Esophagus muscularis mucosa (tissue), 4 donors: Measurements from ENCODE around the gene SLC38A10. TPM values are rescaled to one million over a fixed set of nuclear protein-coding genes. Genes with fewer than 3 reads are reported as not detected.
A peak's percentile ranks its signal among the peaks of the same experiment; 100 is the strongest.

Source experiments
- DNase-seq: peaks from one replicate; pipeline ENCODE4 v3.0.0-alpha.2; 2017; ENCODE audit errors: extremely low spot score
- H3K27ac ChIP-seq, 4 donors: fragments of 200-600 bp; sonication (generic); replicated peaks in 1 of 4; 1 replicate in 3 of 4; 2 replicates in 1 of 4; pipeline ENCODE4 v1.5.1; 2016 to 2019; ENCODE audit warnings: mild to moderate bottlenecking in 1 of 4
- H3K27me3 ChIP-seq, 4 donors: fragments of 200-600 bp; sonication (generic); one replicate each; pipeline versions ENCODE4 v1.5.1 to v1.6.0; 2016 to 2019
- H3K36me3 ChIP-seq, 4 donors: fragments of 200-600 bp; sonication (generic); one replicate each; pipeline ENCODE4 v1.5.1; 2016 to 2019
- H3K4me1 ChIP-seq, 4 donors: fragments of 200-600 bp; sonication (generic); one replicate each; pipeline ENCODE4 v1.5.1; 2016 to 2019
- H3K4me3 ChIP-seq, 4 donors: fragments of 200-600 bp; sonication (generic); 1 replicate in 2 of 4; 2 replicates in 2 of 4; pipeline ENCODE4 v1.5.1; 2016 to 2019; ENCODE audit warnings: mild to moderate bottlenecking in 4 of 4, moderate library complexity in 1 of 4
- H3K9me3 ChIP-seq, 4 donors: fragments of 200-600 bp; sonication (generic); 1 replicate in 3 of 4; 2 replicates in 1 of 4; pipeline ENCODE4 v1.5.1; 2016 to 2019
- CTCF ChIP-seq, 3 experiments: fragments of 200-600 bp in 2 of 3; fragments of 450-650 bp in 1 of 3; sonication (generic) in 2 of 3; IDR thresholded peaks; one replicate each; pipeline ENCODE4 v1.5.1; 2017 to 2019; ENCODE audit warnings: antibody characterized with exemption in 3 of 3, mild to moderate bottlenecking in 2 of 3, moderate library complexity in 1 of 3
- EP300 ChIP-seq: sonication (generic); formaldehyde crosslinking; IDR thresholded peaks from one replicate; pipeline ENCODE4 v1.6.1; 2017; ENCODE audit warnings: antibody characterized with exemption
- POLR2A ChIP-seq: fragments of 450-650 bp; IDR thresholded peaks from one replicate; pipeline ENCODE4 v1.6.1; 2017; ENCODE audit warnings: antibody characterized with exemption, moderate library complexity, mild to moderate bottlenecking, low read depth
- POLR2AphosphoS5 ChIP-seq, 2 donors: sonication (generic); formaldehyde crosslinking; IDR thresholded peaks; one replicate each; pipeline ENCODE4 v1.6.1; 2017; ENCODE audit warnings: antibody characterized with exemption in 2 of 2
- WGBS: methylation state at CpG from one replicate; pipeline ENCODE4 v1.1.5; 2018; 5-methylcytosine and 5-hydroxymethylcytosine counted together
- intact Hi-C: fragments of 100-400 bp; cut with DNase I; formaldehyde crosslinking; loops from one replicate; pipeline ENCODE4 v1.15.1; 2023
- total RNA-seq, 4 donors: library from RNA; depleted of rRNA; stranded (reverse); fragments of >200 nt; gene quantifications; one replicate each; pipeline versions ENCODE4 v1.1.0 to v1.2.1, GENCODE V29; 2016

SLC38A10 gene
- total RNA-seq, 4 donors from 2014 or later = 78.0 to 103 (median 93.4) TPM

GRCh38 chr17:81241203-81241602, 53.9 kb downstream of the SLC38A10 start:
- TF ChIP-seq POLR2AphosphoS5 (IDR thresholded peaks at IDR 0.05) (no peak), EP300 (no peak), CTCF (IDR thresholded peaks at IDR 0.05) (no peak), POLR2A (no peak)
- Histone ChIP-seq H3K4me3 (no peak overlapping the region), H3K27ac (peak overlapping the region in 1 of 4 donors; percentile 18), H3K9me3 (no peaks in the 10 kb centered on the region), H3K4me1 (peaks cover 18 to 52% (median 46%) of the 10 kb centered on the region in 4 donors), H3K36me3 (peaks cover 0 to 28% (median 19%) of the 10 kb centered on the region in 4 donors), H3K27me3 (no peaks in the 10 kb centered on the region)
- intact Hi-C loops = loop anchor here (1.0 kb wide), 1 partner anchor 99 kb away; no protein-coding TSS in a partner anchor
- WGBS = 73% methylated on average over 10 of the region's 10 CpGs
- no peak for DNase-seq

GRCh38 chr17:81240761-81241160, 54.3 kb downstream of the SLC38A10 start:
- Histone ChIP-seq H3K27me3 (no peaks in the 10 kb centered on the region), H3K4me1 (peaks cover 18 to 56% (median 50%) of the 10 kb centered on the region in 4 donors), H3K36me3 (peaks cover 0 to 28% (median 20%) of the 10 kb centered on the region in 4 donors), H3K27ac (no peak overlapping the region), H3K4me3 (peak overlapping the region in 1 of 4 donors; percentile 99), H3K9me3 (no peaks in the 10 kb centered on the region)
- 73% methylated on average over 8 of the region's 8 CpGs for WGBS
- DNase-seq = no peak
- intact Hi-C loops = loop anchor here (1.0 kb wide), 1 partner anchor 98 kb away; no protein-coding TSS in a partner anchor
- TF ChIP-seq POLR2A (no peak), POLR2AphosphoS5 (IDR thresholded peaks at IDR 0.05) (no peak), CTCF (IDR thresholded peaks at IDR 0.05) (no peak), EP300 (no peak)

- intact Hi-C loops = no loop called here
- peaks cover 18 to 64% (median 53%) of the 10 kb centered on the region in 4 donors for H3K4me1 ChIP-seq
These were observed 55.2 kb downstream of the SLC38A10 start for GRCh38 chr17:81239714-81240555.

More at GRCh38 chr17:81239714-81240555, 55.2 kb downstream of the SLC38A10 start:
- H3K27me3 ChIP-seq = no peaks in the 10 kb centered on the region
- 24% methylated on average over 22 of the region's 37 CpGs for WGBS
- TF ChIP-seq EP300 (no peak), CTCF (IDR thresholded peaks at IDR 0.05) (no peak), POLR2AphosphoS5 (IDR thresholded peaks at IDR 0.05) (no peak), POLR2A (no peak)
- peak overlapping the region; percentile 75 to 99 (median 91) for H3K4me3 ChIP-seq
- peaks cover 0 to 36% (median 21%) of the 10 kb centered on the region in 4 donors for H3K36me3 ChIP-seq
- no peaks in the 10 kb centered on the region for H3K9me3 ChIP-seq
- no peak for DNase-seq
- H3K27ac ChIP-seq = peak overlapping the region; percentile 79 to 94 (median 84)
